ENCODE data around the gene ITPK1. TPM values are rescaled to one million over a fixed set of nuclear protein-coding genes. Genes with fewer than 3 reads are reported as not detected.

The ITPK1 gene
- total and polyA plus RNA-seq, 12 donors = 47.1 to 152 (median 92.7) TPM

DNA sequence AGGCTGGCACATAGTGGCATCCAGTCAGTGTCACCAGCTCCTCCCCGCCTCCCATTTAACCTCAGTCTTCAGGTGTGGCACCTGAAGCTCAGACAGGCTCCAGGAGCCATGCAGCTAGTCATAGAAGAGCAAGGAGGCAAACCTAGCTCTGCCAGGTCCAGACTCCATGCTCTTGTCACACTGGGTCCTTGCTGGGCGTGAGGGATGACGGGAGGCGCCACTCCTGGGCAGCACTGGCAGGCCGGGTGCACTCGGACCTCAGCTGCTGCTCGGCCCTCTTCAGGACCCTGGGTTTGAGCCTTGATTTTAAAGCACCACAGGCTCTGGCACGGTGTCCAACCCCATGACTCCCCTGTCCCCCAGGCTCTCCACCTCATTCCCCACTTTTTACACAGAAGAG is 24.1 kb downstream of the ITPK1 start:
- H3K9me3 ChIP-seq = no peaks in the 10 kb centered on the region
- intact Hi-C loops (cut with DNase I) = loop anchor here in 1 of 10 donors (5.0 kb wide), 1 partner anchor 44 kb away; no protein-coding TSS in a partner anchor
- H3K4me3 ChIP-seq = no peak overlapping the region
- H3K27ac ChIP-seq = peak overlapping the region; percentile 12 to 82 (median 66)
- ATAC-seq (no peak), DNase-seq (no peak)
- no peaks in the 10 kb centered on the region for H3K36me3 ChIP-seq
- H3K4me1 ChIP-seq = peaks cover 40 to 95% (median 74%) of the 10 kb centered on the region in 9 donors
- 83 to 90% methylated on average over 8 of the region's 8 CpGs for WGBS, 2 donors
- no peaks in the 10 kb centered on the region for H3K27me3 ChIP-seq
- TF ChIP-seq, protein P1, sequence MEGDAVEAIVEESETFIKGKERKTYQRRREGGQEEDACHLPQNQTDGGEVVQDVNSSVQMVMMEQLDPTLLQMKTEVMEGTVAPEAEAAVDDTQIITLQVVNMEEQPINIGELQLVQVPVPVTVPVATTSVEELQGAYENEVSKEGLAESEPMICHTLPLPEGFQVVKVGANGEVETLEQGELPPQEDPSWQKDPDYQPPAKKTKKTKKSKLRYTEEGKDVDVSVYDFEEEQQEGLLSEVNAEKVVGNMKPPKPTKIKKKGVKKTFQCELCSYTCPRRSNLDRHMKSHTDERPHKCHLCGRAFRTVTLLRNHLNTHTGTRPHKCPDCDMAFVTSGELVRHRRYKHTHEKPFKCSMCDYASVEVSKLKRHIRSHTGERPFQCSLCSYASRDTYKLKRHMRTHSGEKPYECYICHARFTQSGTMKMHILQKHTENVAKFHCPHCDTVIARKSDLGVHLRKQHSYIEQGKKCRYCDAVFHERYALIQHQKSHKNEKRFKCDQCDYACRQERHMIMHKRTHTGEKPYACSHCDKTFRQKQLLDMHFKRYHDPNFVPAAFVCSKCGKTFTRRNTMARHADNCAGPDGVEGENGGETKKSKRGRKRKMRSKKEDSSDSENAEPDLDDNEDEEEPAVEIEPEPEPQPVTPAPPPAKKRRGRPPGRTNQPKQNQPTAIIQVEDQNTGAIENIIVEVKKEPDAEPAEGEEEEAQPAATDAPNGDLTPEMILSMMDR (IDR thresholded peaks at IDR 0.05) = no peak

DNA sequence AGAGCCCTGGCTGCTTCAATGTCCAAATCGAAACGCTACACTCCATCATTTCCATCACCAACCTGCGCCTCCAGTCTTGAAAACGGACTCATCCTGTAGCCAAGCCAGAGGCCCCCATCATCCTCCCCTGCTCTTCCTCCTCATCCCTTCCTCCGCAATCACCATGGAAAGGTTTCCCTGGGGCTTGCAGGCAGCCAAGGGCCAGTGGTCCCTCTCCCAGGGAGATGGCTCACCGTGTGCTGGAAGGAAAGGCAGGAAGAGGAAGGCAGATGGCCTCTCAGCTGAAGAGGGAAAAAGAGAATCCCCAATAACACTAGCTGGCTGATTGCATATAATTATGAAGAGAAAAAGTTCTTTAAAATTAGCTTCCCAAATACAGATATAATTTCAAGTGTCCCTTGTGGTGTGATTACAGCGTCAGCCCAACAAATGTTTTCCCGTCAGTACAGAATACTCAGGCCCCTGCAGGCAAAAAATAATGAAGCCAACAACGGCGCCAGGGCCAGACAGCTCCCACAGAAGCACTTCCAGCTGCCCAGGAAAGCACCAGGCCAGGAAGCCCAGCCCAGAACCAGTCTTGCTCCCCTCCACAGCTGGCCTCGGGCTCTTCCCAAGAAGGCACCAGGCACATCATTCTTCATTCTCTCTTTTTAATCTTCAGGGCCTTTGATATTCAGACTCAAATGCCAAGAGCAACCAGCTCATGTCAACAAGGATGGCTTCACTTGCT is 24.7 kb downstream of the ITPK1 start:
- TF ChIP-seq, protein P1 (IDR thresholded peaks at IDR 0.05) = no peak
- 48 to 49% methylated on average over 11 of the region's 11 CpGs for WGBS, 2 donors
- Histone ChIP-seq H3K9me3 (no peaks in the 10 kb centered on the region), H3K4me3 (no peak overlapping the region), H3K4me1 (peaks cover 40 to 95% (median 77%) of the 10 kb centered on the region in 9 donors), H3K27me3 (no peaks in the 10 kb centered on the region), H3K36me3 (no peaks in the 10 kb centered on the region), H3K27ac (peak overlapping the region; percentile 12 to 82 (median 66))
- intact Hi-C loops (cut with DNase I) = loop anchor here in 1 of 10 donors (5.0 kb wide), 1 partner anchor 44 kb away; no protein-coding TSS in a partner anchor
- DNase-seq (peak in 1 of 2 donors; percentile 48), ATAC-seq (peak; percentile 47 to 69 (median 56))

DNA sequence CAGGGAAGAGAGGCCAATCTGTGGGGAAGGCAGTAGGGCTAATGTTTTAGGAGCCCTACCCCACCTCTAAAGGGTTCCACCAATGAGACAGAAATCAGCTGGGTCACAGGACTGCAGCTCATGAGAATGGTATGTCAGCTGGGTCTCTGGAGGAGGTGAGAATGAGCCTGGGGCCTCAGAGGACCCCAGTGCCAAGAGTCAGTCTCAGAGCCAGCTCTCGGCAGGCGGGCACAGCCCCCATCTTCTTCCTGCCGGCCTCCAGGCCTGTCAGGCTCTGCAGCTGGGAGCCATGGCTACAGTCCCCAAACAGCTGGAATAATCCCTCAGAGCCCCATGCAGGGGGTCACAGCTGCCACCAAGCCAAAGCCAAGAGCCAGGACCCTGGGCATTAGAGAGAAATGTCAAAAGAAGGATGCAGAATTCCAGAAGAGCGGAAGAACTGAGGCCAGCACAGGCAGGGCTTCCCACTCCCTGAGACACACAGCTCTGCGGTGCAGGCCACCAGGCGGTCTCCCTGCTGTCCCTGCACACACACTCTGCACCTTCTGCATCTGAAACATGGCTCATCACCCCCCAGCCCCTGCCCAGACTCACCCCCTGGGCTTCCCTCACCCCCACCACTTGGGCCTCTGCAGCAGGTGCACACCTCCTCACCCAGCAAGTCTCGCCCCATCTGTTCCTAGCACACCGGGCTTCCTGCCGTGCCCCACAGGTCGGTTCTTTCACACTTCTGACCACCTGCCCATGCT is 26.0 kb downstream of the ITPK1 start:
- H3K36me3 ChIP-seq = no peaks in the 10 kb centered on the region
- intact Hi-C loops (cut with DNase I) = loop anchor here in 1 of 10 donors (5.0 kb wide), 1 partner anchor 42 kb away; no protein-coding TSS in a partner anchor
- H3K27ac ChIP-seq = peak overlapping the region in 7 of 10 donors; percentile 10 to 82 (median 47)
- no peaks in the 10 kb centered on the region for H3K27me3 ChIP-seq
- WGBS, 2 donors = 74 to 82% methylated on average over 10 of the region's 10 CpGs
- ATAC-seq (peak in 1 of 8 donors; percentile 5), DNase-seq (no peak)
- H3K9me3 ChIP-seq = no peaks in the 10 kb centered on the region
- no peak overlapping the region for H3K4me3 ChIP-seq
- TF ChIP-seq, protein P1 (IDR thresholded peaks at IDR 0.05) = no peak
- peaks cover 40 to 97% (median 81%) of the 10 kb centered on the region in 9 donors for H3K4me1 ChIP-seq

DNA sequence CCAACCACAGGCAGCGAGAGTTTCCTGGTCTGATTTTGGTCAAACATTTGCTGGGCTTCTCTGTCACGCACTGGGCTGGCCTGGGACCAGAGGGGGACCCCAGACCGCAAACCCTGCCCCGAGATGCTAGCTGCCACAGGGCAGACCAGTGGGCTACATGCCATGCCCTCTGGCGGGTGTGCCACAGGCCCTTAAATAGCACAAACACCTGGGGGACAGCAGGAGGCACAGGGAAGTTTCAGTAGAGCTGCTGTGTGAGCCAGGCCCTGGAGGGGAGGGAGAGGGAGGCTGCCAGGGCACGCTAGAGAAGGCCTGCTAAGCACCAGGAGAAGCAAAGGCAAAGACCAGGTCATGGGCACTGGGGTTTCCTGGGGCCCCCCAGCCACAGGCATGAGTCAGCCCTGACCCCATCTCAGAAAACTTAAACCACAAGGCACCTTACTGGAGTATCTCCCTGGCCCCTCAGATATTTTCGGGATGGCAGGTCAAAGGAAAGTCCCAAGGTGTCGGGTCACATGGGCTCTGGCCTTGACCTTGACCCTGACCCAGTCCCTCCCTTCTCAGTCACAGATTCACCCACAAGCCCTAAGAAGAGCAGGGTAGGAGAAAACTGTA is 29.2 kb downstream of the ITPK1 start:
- peaks cover 28 to 94% (median 72%) of the 10 kb centered on the region in 9 donors for H3K4me1 ChIP-seq
- WGBS, 2 donors = 56 to 65% methylated on average over 8 of the region's 8 CpGs
- DNase-seq = no peak
- H3K36me3 ChIP-seq = no peaks in the 10 kb centered on the region
- no peaks in the 10 kb centered on the region for H3K27me3 ChIP-seq
- H3K27ac ChIP-seq = peak overlapping the region in 9 of 10 donors; percentile 65 to 81 (median 74)
- intact Hi-C loops (cut with DNase I) = no loop called here
- no peak overlapping the region for H3K4me3 ChIP-seq
- peak in 7 of 8 donors; percentile 20 to 64 (median 36) for ATAC-seq
- TF ChIP-seq, protein P1 (IDR thresholded peaks at IDR 0.05) = no peak
- peaks cover 0 to 5% (median 0%) of the 10 kb centered on the region in 11 donors for H3K9me3 ChIP-seq

Measured in heart right ventricle (tissue), 16 donors.